Measurements from ENCODE around the gene PLXDC2.

PLXDC2 gene

DNA sequence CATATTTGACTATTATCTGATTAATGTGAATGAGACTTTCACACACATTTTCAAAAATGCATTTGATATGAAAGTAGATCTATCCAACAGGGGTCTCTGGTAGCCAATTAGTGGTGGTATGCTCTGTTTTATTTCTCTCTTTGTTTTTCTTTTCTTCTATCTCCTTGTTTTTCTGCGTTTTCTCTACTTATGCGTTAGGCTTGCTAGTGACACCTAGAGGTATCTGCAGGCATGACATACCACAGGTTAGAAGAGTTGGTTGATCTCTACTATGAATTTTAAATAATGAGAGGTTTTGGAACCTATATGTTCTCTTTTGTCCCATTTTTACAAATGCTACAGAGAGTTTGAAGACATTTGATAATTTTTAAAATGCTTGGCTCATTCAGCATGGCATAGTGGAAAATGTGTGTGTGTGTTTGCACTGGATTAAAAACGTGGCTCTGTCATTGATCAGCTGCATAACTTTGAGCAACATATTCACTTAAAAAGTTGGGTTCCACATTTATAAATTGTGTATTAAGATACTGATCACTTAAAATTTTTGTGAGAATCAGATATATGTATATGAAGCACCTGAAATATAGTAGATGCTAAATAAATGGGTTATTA lies 28.1 kb upstream of the PLXDC2 start:
- Histone ChIP-seq H3K9ac (no peak overlapping the region), H3K4me2 (ENCODE audit: low read length) (peak overlapping the region; percentile 54), H3K4me1 (no peaks in the 10 kb centered on the region), H3K27ac (no peak overlapping the region), H3K27me3 (ENCODE audit: control insufficient read depth, insufficient read depth, low read length) (no peaks in the 10 kb centered on the region), H3K4me3 (ENCODE audit: low read depth, low read length) (no peak overlapping the region), H3K79me2 (no peaks in the 10 kb centered on the region), H3K9me3 (ENCODE audit: control insufficient read depth, low read length) (no peaks in the 10 kb centered on the region), H3K36me3 (ENCODE audit: control insufficient read depth, insufficient read depth, low read length) (no peaks in the 10 kb centered on the region), H2AFZ (no peak overlapping the region)
- TF ChIP-seq CTCF (IDR thresholded peaks at IDR 0.05): peak; percentile 69

DNA sequence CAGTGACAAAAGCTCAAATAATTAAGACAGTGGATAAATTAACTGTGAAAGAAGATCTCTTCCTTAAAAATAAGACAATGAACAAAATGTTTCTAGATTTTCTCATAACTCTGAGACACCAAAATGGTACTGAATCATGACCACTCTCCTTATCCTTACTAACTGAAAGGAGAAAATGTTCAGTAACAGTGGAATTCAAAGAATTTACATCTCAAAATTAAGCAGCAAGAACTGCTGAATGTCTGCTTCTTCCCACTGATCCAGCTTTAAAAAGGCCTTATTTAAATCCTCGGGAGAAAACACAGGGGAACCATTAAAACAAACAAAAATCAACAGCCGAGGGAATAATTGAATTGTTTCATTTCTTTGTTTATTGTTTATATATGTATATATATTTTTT lies 27.3 kb upstream of the PLXDC2 start:
- H3K4me3 ChIP-seq (ENCODE audit: low read depth, low read length): no peak overlapping the region
- no peaks in the 10 kb centered on the region for H3K36me3 ChIP-seq (ENCODE audit: control insufficient read depth, insufficient read depth, low read length)
- no peak overlapping the region for H2AFZ ChIP-seq
- H3K27me3 ChIP-seq (ENCODE audit: control insufficient read depth, insufficient read depth, low read length): no peaks in the 10 kb centered on the region
- H3K9me3 ChIP-seq (ENCODE audit: control insufficient read depth, low read length): no peaks in the 10 kb centered on the region
- TF ChIP-seq CTCF (IDR thresholded peaks at IDR 0.05): no peak
- no peaks in the 10 kb centered on the region for H3K79me2 ChIP-seq
- H3K4me1 ChIP-seq: no peaks in the 10 kb centered on the region
- no peak overlapping the region for H3K4me2 ChIP-seq (ENCODE audit: low read length)
- no peak overlapping the region for H3K27ac ChIP-seq
- H3K9ac ChIP-seq: no peak overlapping the region

DNA sequence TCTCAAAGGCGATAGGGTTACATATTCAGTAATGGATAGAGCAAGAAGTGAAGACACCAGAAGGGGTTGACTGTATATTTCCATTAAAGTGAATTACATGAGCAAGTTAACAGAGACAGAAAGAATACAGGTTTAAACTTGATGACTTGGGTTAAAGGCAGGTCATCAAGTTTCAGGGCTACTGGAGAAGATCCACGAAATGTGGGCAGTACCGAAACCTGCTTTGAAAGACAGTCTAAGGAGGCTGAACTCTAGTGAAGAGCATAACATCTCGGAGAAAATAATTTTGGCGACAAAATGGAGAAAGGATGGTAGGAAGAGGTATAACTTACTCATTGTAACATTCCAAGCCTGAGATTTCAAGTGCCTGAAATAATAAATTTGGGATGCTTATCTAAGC lies 26.6 kb upstream of the PLXDC2 start:
- no peaks in the 10 kb centered on the region for H3K36me3 ChIP-seq (ENCODE audit: control insufficient read depth, insufficient read depth, low read length)
- no peaks in the 10 kb centered on the region for H3K79me2 ChIP-seq
- no peak overlapping the region for H3K9ac ChIP-seq
- H3K27ac ChIP-seq: no peak overlapping the region
- no peak overlapping the region for H3K4me3 ChIP-seq (ENCODE audit: low read depth, low read length)
- no peak overlapping the region for H3K4me2 ChIP-seq (ENCODE audit: low read length)
- H3K27me3 ChIP-seq (ENCODE audit: control insufficient read depth, insufficient read depth, low read length): no peaks in the 10 kb centered on the region
- TF ChIP-seq CTCF (IDR thresholded peaks at IDR 0.05): no peak
- no peak overlapping the region for H2AFZ ChIP-seq
- no peaks in the 10 kb centered on the region for H3K9me3 ChIP-seq (ENCODE audit: control insufficient read depth, low read length)
- H3K4me1 ChIP-seq: no peaks in the 10 kb centered on the region

DNA sequence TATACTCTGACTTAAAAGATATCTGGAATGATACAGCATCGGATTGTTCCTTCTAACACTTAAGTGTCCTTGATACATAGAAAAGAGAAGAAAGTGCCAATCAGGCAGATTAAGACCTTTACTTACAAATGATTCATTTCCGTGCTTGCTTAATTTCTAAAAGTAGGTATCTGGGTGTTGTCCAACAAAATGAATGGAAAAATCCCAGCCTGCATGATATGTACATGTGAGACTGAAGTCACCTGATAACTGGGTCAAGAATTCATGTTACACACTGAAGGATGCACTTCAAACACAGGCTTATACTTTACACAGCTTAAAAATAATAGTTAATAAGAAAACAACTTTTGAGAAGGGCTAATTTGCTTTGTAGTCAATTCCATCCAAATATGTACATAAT lies 25.2 kb upstream of the PLXDC2 start:
- TF ChIP-seq CTCF (IDR thresholded peaks at IDR 0.05): no peak
- Histone ChIP-seq H3K4me1 (no peaks in the 10 kb centered on the region), H3K9ac (no peak overlapping the region), H3K4me3 (ENCODE audit: low read depth, low read length) (no peak overlapping the region), H3K27ac (no peak overlapping the region), H3K27me3 (ENCODE audit: control insufficient read depth, insufficient read depth, low read length) (no peaks in the 10 kb centered on the region), H3K36me3 (ENCODE audit: control insufficient read depth, insufficient read depth, low read length) (no peaks in the 10 kb centered on the region), H3K79me2 (no peaks in the 10 kb centered on the region), H3K4me2 (ENCODE audit: low read length) (no peak overlapping the region), H2AFZ (no peak overlapping the region), H3K9me3 (ENCODE audit: control insufficient read depth, low read length) (no peaks in the 10 kb centered on the region)

- no peaks in the 10 kb centered on the region for H3K36me3 ChIP-seq (ENCODE audit: control insufficient read depth, insufficient read depth, low read length)
- H2AFZ ChIP-seq: no peak overlapping the region
- H3K4me1 ChIP-seq: no peaks in the 10 kb centered on the region
- no peak overlapping the region for H3K4me3 ChIP-seq (ENCODE audit: low read depth, low read length)
- H3K27me3 ChIP-seq (ENCODE audit: control insufficient read depth, insufficient read depth, low read length): no peaks in the 10 kb centered on the region
- no peak overlapping the region for H3K9ac ChIP-seq
- no peak overlapping the region for H3K4me2 ChIP-seq (ENCODE audit: low read length)
- no peak overlapping the region for H3K27ac ChIP-seq
- H3K79me2 ChIP-seq: no peaks in the 10 kb centered on the region
- H3K9me3 ChIP-seq (ENCODE audit: control insufficient read depth, low read length): no peaks in the 10 kb centered on the region
- TF ChIP-seq CTCF (IDR thresholded peaks at IDR 0.05): no peak
These were observed 20.5 kb upstream of the PLXDC2 start for GRCh38 chr10:19795684-19796083.

Measured in parathyroid adenoma (tissue), 2 donors.